HCT116 (cell line): ENCODE results near the gene KRTAP5-3. TPM values are rescaled to one million over a fixed set of nuclear protein-coding genes. Genes with fewer than 3 reads are reported as not detected.
"Not testable (repeated sequence)": the region's sequence is repeated elsewhere in the genome, so short reads cannot be mapped to it uniquely, and the experiment has no call there.

ENCODE experiments used
- ATAC-seq: fragments of 200-7000 bp; cut with Tn5 transposase; 2 replicates; pipeline ENCODE4 v1.9.1; 2020; ENCODE audit warnings: mild to moderate bottlenecking, moderate library complexity
- BruUV-seq: library from RNA; stranded (reverse); fragments of 400-500 nt; replicated peaks from 2 replicates; lab custom pipeline; 2021; lab: Mats Ljungman, UMichigan
- CTCF ChIA-PET: fragments of 300-600 bp; sonication (Branson Sonifier 250); formaldehyde crosslinking; loops from one replicate; lab custom pipeline; 2021; ENCODE audit warnings: antibody characterized with exemption; lab: Charles Lee
- POLR2A ChIA-PET: fragments of 300-600, 350-600 bp; sonication (Branson Sonifier 250); formaldehyde crosslinking; loops from one replicate; lab custom pipeline; 2021; ENCODE audit warnings: antibody characterized with exemption; lab: Charles Lee
- RAD21 ChIA-PET, 2 experiments: fragments of 300-600 bp; sonication (Branson Sonifier 250); formaldehyde crosslinking; loops; one replicate each; lab custom pipeline; 2023; ENCODE audit warnings: low total read pairs in 2 of 2; ENCODE audit not compliant: uncharacterized antibody in 2 of 2, unreplicated experiment in 2 of 2, low non-redundant PET in 1 of 2; lab: Charles Lee
- DNase-seq: peaks from one replicate; pipeline ENCODE4 v3.0.0-alpha.2; 2010; ENCODE audit warnings: low read depth, low spot score
- H2AFZ ChIP-seq: fragments of 200-600 bp; shearing (Covaris generic), sonication (generic); 2 replicates; pipeline ENCODE4 v1.6.1; 2017; ENCODE audit warnings: low read depth, mixed run types, mixed read lengths, antibody characterized with exemption, low read length; ENCODE audit not compliant: poor library complexity, severe bottlenecking
- H3K27ac ChIP-seq: 2 replicates; pipeline ENCODE4 v1.5.1; 2012; ENCODE audit warnings: low read depth, low read length
- H3K27me3 ChIP-seq: fragments of 200-600 bp; sonication (generic); 2 replicates; pipeline ENCODE4 v1.6.1; 2016; ENCODE audit warnings: mixed run types, low read length, mixed read lengths; ENCODE audit not compliant: insufficient read depth
- H3K36me3 ChIP-seq, 2 experiments: fragments of 200-500 bp in 1 of 2; fragments of 200-600 bp in 1 of 2; sonication (Bioruptor generic) in 1 of 2; sonication (generic) in 1 of 2; 2 replicates each; pipeline versions ENCODE4 v1.5.1 to v1.6.1; 2014 to 2016; ENCODE audit warnings: low read length in 2 of 2, inconsistent platforms in 1 of 2, mixed read lengths in 1 of 2, mixed run types in 1 of 2; ENCODE audit not compliant: insufficient read depth in 2 of 2, control insufficient read depth in 1 of 2
- H3K4me1 ChIP-seq, 2 experiments: fragments of 200-600 bp in 1 of 2; sonication (generic) in 1 of 2; 2 replicates each; pipeline versions ENCODE4 v1.5.1 to v1.6.1; 2012 to 2017; ENCODE audit warnings: low read length in 2 of 2, inconsistent platforms in 1 of 2, mild to moderate bottlenecking in 1 of 2, mixed read lengths in 1 of 2, mixed run types in 1 of 2, moderate library complexity in 1 of 2; ENCODE audit not compliant: insufficient read depth in 2 of 2, control insufficient read depth in 1 of 2
- H3K4me2 ChIP-seq: fragments of 200-600 bp; sonication (generic); 2 replicates; pipeline ENCODE4 v1.6.1; 2017; ENCODE audit warnings: mixed run types, low read length, mixed read lengths
- H3K4me3 ChIP-seq, 2 experiments: fragments of 200-600 bp in 1 of 2; sonication (generic) in 1 of 2; replicated peaks in 1 of 2; 2 replicates each; pipeline ENCODE4 v1.5.1; 2011 to 2016; ENCODE audit warnings: low read length in 2 of 2, control low read depth in 1 of 2, low read depth in 1 of 2, mild to moderate bottlenecking in 1 of 2, mixed read lengths in 1 of 2, mixed run types in 1 of 2
- H3K79me2 ChIP-seq: fragments of 200-600 bp; sonication (generic); 2 replicates; pipeline ENCODE4 v1.6.1; 2017; ENCODE audit warnings: mild to moderate bottlenecking, mixed run types, low read length, moderate library complexity, mixed read lengths; ENCODE audit not compliant: insufficient read depth
- H3K9ac ChIP-seq: fragments of 200-600 bp; sonication (generic); 2 replicates; pipeline ENCODE4 v1.6.1; 2016; ENCODE audit warnings: low read length, mixed read lengths
- H3K9me2 ChIP-seq: fragments of 200-600 bp; sonication (generic), shearing (Covaris generic); 2 replicates; pipeline ENCODE4 v1.6.1; 2017; ENCODE audit warnings: mixed run types, mild to moderate bottlenecking, moderate library complexity; ENCODE audit not compliant: insufficient read depth
- H3K9me3 ChIP-seq, 2 experiments: fragments of 200-500 bp in 1 of 2; fragments of 200-600 bp in 1 of 2; sonication (Bioruptor generic) in 1 of 2; sonication (generic) in 1 of 2; 2 replicates each; pipeline ENCODE4 v1.6.1; 2014 to 2017; ENCODE audit warnings: low read length in 2 of 2, mixed read lengths in 2 of 2, inconsistent platforms in 1 of 2, low read depth in 1 of 2, mild to moderate bottlenecking in 1 of 2, mixed run types in 1 of 2, moderate library complexity in 1 of 2; ENCODE audit not compliant: control insufficient read depth in 1 of 2, insufficient read depth in 1 of 2
- H4K20me1 ChIP-seq: fragments of 200-600 bp; sonication (generic), shearing (Covaris generic); 2 replicates; pipeline ENCODE4 v1.6.1; 2017; ENCODE audit warnings: mixed run types, mild to moderate bottlenecking, moderate library complexity; ENCODE audit not compliant: insufficient read depth
- EGR1 ChIP-seq: IDR thresholded peaks from 2 replicates; pipeline ENCODE4 v1.6.1; 2012; ENCODE audit warnings: low read depth
- YY1 ChIP-seq: IDR thresholded peaks from 2 replicates; pipeline ENCODE4 v1.6.1; 2011; ENCODE audit warnings: low read length, low read depth, moderate library complexity, mild to moderate bottlenecking; ENCODE audit not compliant: insufficient replicate concordance; ENCODE audit errors: extremely low read depth
- intact Hi-C: fragments of 100-400 bp; cut with micrococcal nuclease; formaldehyde crosslinking; loops from 2 replicates; pipeline ENCODE4 v1.10.0; 2022
- total RNA-seq: library from RNA; stranded (reverse); gene quantifications from one replicate; pipeline ENCODE4 v1.2.1, GENCODE V29; 2021; ENCODE audit not compliant: unreplicated experiment

KRTAP5-3 gene
- total RNA-seq, 1 experiment from 2014 or later, result not detected

GRCh38 chr11:1589996-1590395 is 18.3 kb downstream of the KRTAP5-3 start:
- no peaks in the 10 kb centered on the region for H3K4me1 ChIP-seq

DNA sequence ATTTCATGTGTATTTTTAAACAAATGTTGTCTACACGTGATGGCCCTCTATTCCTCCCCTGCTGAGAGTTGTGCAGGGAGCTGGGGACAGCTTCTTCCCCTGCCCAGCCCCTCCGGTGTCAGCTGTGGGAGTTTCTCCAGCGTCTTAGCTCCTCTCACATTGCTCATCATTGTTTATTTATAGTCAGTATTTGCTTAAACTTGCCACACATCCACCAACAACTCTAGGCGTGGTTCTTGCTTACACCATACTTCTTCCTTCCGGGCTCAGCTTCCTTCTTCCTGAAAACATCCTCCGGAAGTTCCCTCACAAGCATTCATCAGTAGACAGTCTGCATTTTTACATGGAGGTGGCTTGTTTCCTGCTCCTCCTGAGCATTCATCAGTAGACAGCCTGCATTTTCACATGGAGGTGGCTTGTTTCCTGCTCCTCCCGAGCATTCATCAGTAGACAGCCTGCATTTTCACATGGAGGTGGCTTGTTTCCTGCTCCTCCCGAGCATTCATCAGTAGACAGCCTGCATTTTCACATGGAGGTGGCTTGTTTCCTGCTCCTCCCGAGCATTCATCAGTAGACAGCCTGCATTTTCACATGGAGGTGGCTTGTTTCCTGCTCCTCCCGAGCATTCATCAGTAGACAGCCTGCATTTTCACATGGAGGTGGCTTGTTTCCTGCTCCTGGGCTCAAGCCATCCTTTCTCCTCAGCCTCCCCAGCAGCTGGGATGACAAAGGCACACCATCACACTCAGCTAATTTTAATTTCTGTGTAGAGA is 18.9 kb downstream of the KRTAP5-3 start:
- H3K4me3 ChIP-seq, H2AFZ ChIP-seq, H4K20me1 ChIP-seq, H3K79me2 ChIP-seq, H3K4me2 ChIP-seq, DNase-seq, intact Hi-C loops, H3K36me3 ChIP-seq, H3K9ac ChIP-seq, BruUV-seq, H3K9me2 ChIP-seq, H3K27ac ChIP-seq, H3K4me1 ChIP-seq, RAD21 ChIA-PET, H3K9me3 ChIP-seq, ATAC-seq: not testable (repeated sequence)
- peaks cover 17% of the 10 kb centered on the region; the same call in 1 of the 2 replicates for H3K27me3 ChIP-seq
- POLR2A ChIA-PET, result interaction anchor here (0.7 to 0.8 kb wide), 2 partner anchors 15 to 41 kb away, joined by 3 to 4 read pairs; no protein-coding TSS in a partner anchor
- CTCF ChIA-PET, result interaction anchor here (1.6 to 2.0 kb wide), 2 partner anchors 15 to 43 kb away, joined by 4 to 6 read pairs; no protein-coding TSS in a partner anchor

More at GRCh38 chr11:1589996-1590395, 18.3 kb downstream of the KRTAP5-3 start:
- H3K27ac ChIP-seq, result no peak overlapping the region
- H3K9me3 ChIP-seq, result no peaks in the 10 kb centered on the region
- TF ChIP-seq YY1, result no peak
- no peak for TF ChIP-seq EGR1
- peaks cover 17% of the 10 kb centered on the region; the same call in 1 of the 2 replicates for H3K27me3 ChIP-seq
- ATAC-seq (no peak), DNase-seq (no peak)
- no peaks in the 10 kb centered on the region for H3K79me2 ChIP-seq
- H2AFZ ChIP-seq, result no peak overlapping the region
- no peaks in the 10 kb centered on the region for H4K20me1 ChIP-seq
- intact Hi-C loops, result no loop called here
- H3K4me2 ChIP-seq, result no peak overlapping the region
- ChIA-PET RAD21 (no interaction called here), POLR2A (no interaction called here), CTCF (interaction anchor here (1.6 to 2.0 kb wide), 2 partner anchors 15 to 43 kb away, joined by 4 to 6 read pairs; no protein-coding TSS in a partner anchor)
- H3K9ac ChIP-seq, result no peak overlapping the region
- H3K9me2 ChIP-seq, result no peaks in the 10 kb centered on the region
- H3K36me3 ChIP-seq, result no peaks in the 10 kb centered on the region
- H3K4me3 ChIP-seq, result no peak overlapping the region
- BruUV-seq, result no TSS peak
